Keratinocyte (primary cell): ENCODE data around the gene ISG15. TPM values are rescaled to one million over a fixed set of nuclear protein-coding genes. Genes with fewer than 3 reads are reported as not detected.

Experiments used
- DNase-seq: peaks from one replicate; pipeline ENCODE4 v3.0.0-alpha.2; 2011; ENCODE audit warnings: low read depth, missing footprints, low spot score
- FAIRE-seq: peaks from 2 replicates; lab custom pipeline; 2011; peaks lifted over from hg19 to GRCh38; lab: Jason Lieb, UNC
- H2AFZ ChIP-seq: 2 replicates; pipeline ENCODE4 v1.6.0; 2012; ENCODE audit warnings: low read length, control low read depth, inconsistent platforms; ENCODE audit not compliant: control insufficient read depth
- H3K27ac ChIP-seq: 2 replicates; pipeline ENCODE4 v1.5.1; 2011; ENCODE audit warnings: low read length; ENCODE audit not compliant: control insufficient read depth, insufficient read depth
- H3K27me3 ChIP-seq: 3 replicates; pipeline ENCODE4 v1.6.0; 2011; ENCODE audit warnings: low read length; ENCODE audit not compliant: control insufficient read depth, insufficient read depth; ENCODE audit errors: extremely low read depth
- H3K36me3 ChIP-seq, 2 experiments: 2 replicates in 1 of 2; 3 replicates in 1 of 2; pipeline ENCODE4 v1.5.1; 2011; ENCODE audit warnings: low read length in 2 of 2, mild to moderate bottlenecking in 1 of 2; ENCODE audit not compliant: control insufficient read depth in 2 of 2, insufficient read depth in 2 of 2; ENCODE audit errors: extremely low read depth in 1 of 2
- H3K4me1 ChIP-seq: 3 replicates; pipeline ENCODE4 v1.5.1; 2011; ENCODE audit warnings: low read length; ENCODE audit not compliant: control insufficient read depth, insufficient read depth; ENCODE audit errors: extremely low read depth
- H3K4me2 ChIP-seq: 3 replicates; pipeline ENCODE4 v1.6.0; 2011; ENCODE audit warnings: low read depth, low read length; ENCODE audit not compliant: control insufficient read depth, insufficient read depth; ENCODE audit errors: extremely low read depth
- H3K4me3 ChIP-seq, 3 experiments: fragments of 200-600 bp in 1 of 3; sonication (generic) in 1 of 3; 2 replicates in 2 of 3; 3 replicates in 1 of 3; pipeline ENCODE4 v1.5.1; 2011 to 2016; ENCODE audit warnings: low read length in 3 of 3, mild to moderate bottlenecking in 3 of 3, control low read depth in 2 of 3, inconsistent platforms in 1 of 3, low read depth in 1 of 3, mixed read lengths in 1 of 3, mixed run types in 1 of 3, moderate library complexity in 1 of 3; ENCODE audit not compliant: control insufficient read depth in 2 of 3, insufficient read depth in 2 of 3; ENCODE audit errors: extremely low read depth in 1 of 3
- H3K79me2 ChIP-seq: 2 replicates; pipeline ENCODE4 v1.6.0; 2012; ENCODE audit warnings: low read length; ENCODE audit not compliant: control insufficient read depth, insufficient read depth
- H3K9ac ChIP-seq: 3 replicates; pipeline ENCODE4 v1.6.0; 2011; ENCODE audit warnings: low read length; ENCODE audit not compliant: control insufficient read depth, insufficient read depth; ENCODE audit errors: extremely low read depth
- H3K9me1 ChIP-seq: 3 replicates; pipeline ENCODE4 v1.6.0; 2011; ENCODE audit warnings: low read length; ENCODE audit not compliant: control insufficient read depth, insufficient read depth; ENCODE audit errors: extremely low read depth
- H3K9me3 ChIP-seq: 2 replicates; pipeline ENCODE4 v1.5.1; 2012; ENCODE audit warnings: low read depth, low read length; ENCODE audit not compliant: control insufficient read depth
- H4K20me1 ChIP-seq: 3 replicates; pipeline ENCODE4 v1.6.0; 2011; ENCODE audit warnings: low read length; ENCODE audit not compliant: control insufficient read depth, insufficient read depth; ENCODE audit errors: extremely low read depth
- EZH2 ChIP-seq: IDR thresholded peaks from one replicate; pipeline ENCODE4 v1.6.1; 2012; ENCODE audit warnings: inconsistent platforms, mild to moderate bottlenecking, low read length, moderate library complexity
- dilution Hi-C: fragments of 300-500 bp; cut with MboI; formaldehyde crosslinking; loops from one replicate; pipeline ENCODE4 v1.7.0; 2020; ENCODE audit warnings: low sequenced_read_pairs; ENCODE audit not compliant: extremely low pct_ligation_motif_present
- polyA plus RNA-seq, 5 experiments: library from polyadenylated mRNA; depleted of rRNA in 3 of 5; stranded (reverse) in 3 of 5; stranded (forward) in 1 of 5; unstranded in 1 of 5; fragments of >200 nt; gene quantifications; 1 replicate in 1 of 5; 2 replicates in 3 of 5; 3 replicates in 1 of 5; pipeline versions ENCODE4 v1.2.1 to v1.2.3, GENCODE V29; 2011 to 2012; ENCODE audit warnings: missing spikeins in 2 of 5, low read depth in 1 of 5, low replicate concordance in 1 of 5
- TF ChIP-seq, protein P1 (sequence below), 3 experiments: IDR thresholded peaks in 1 of 3; conservative IDR thresholded peaks in 1 of 3; optimal IDR thresholded peaks in 1 of 3; 2 replicates in 2 of 3; 3 replicates in 1 of 3; pipeline versions ENCODE3 to v1.5.1; 2011; ENCODE audit warnings: low read length in 3 of 3, mild to moderate bottlenecking in 3 of 3, moderate library complexity in 2 of 3, control low read depth in 1 of 3, inconsistent platforms in 1 of 3; ENCODE audit not compliant: insufficient read depth in 2 of 3; ENCODE audit errors: extremely low read depth in 1 of 3

ISG15 gene
- polyA plus RNA-seq, 1 donor (not counting 4 experiments of a cell fraction or from before 2014, with no cell fraction given): 246 TPM

DNA sequence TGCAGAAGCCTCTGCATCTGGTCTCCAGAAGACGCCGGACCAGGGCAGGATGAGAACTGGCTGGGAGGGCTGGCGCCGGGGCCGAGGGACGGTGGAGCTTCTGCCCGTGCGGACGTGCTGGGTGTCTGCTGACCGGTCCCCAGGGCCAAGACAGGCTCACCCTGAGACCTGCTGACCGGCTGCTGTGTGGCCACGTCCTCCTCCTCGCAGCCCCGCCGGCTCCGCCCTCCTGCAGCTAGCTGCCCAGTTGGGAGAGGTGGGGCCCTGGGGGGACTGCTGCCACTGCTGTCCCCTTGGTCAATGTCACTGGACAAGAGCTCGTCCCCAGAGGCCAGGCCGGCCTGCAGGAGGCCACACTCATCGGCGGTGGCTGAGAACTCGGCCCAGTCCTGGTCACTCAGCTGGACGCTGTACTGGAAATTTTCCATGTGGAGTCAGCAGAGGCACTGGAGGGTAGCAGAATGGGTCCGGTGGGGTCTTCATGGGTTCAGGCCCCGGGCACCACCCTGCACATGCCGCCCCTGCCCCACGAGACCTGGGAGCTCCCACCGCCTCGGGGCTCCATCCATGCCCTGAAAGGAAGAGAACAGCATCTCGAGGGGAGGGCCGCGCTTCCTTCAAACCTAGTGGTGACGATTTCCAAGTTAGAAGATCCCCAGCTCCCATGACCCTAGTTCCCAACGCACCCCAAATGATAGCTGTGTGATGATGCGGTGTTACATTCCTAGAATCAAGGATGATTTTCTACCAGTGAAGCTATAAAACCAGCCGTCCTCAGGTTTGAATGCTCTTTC is 32.5 kb upstream of the ISG15 start:
- Histone ChIP-seq H3K9ac (no peak overlapping the region), H3K36me3 (no peaks in the 10 kb centered on the region), H3K4me3 (no peak overlapping the region), H3K9me3 (no peaks in the 10 kb centered on the region), H4K20me1 (no peaks in the 10 kb centered on the region), H3K27ac (no peak overlapping the region), H3K4me2 (no peak overlapping the region), H3K9me1 (no peaks in the 10 kb centered on the region), H3K4me1 (peaks cover 4% of the 10 kb centered on the region), H3K79me2 (no peaks in the 10 kb centered on the region), H3K27me3 (peaks cover 50% of the 10 kb centered on the region), H2AFZ (no peak overlapping the region)
- no peak for TF ChIP-seq EZH2
- no peak for DNase-seq
- dilution Hi-C loops: no loop called here
- FAIRE-seq: no peak

DNA sequence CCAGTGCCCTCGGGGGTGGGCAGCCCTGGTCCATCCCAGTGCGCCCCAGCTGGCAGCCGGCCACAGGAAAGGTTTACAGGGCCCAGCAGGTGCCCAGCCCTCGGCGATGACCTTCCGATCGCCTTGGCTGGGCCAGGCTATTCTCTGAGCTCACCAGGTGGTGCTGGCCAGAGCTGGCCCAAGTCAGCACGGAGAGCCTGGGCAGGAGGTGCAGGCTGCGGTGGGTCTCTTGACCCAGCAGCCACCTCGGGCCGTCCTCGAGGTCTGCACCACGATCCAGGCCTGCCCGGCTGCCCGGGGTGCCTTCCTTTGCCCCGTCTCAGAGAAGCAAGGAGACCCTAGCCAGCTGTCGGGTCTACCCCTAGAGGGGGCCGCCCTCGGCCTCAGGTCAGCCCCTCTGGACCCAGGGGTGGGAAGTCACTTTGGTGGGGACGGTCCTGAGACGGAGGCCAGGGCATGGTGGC is 31.8 kb upstream of the ISG15 start:
- Histone ChIP-seq H3K9ac (no peak overlapping the region), H3K79me2 (no peaks in the 10 kb centered on the region), H2AFZ (no peak overlapping the region), H3K4me1 (no peaks in the 10 kb centered on the region), H4K20me1 (no peaks in the 10 kb centered on the region), H3K4me2 (no peak overlapping the region), H3K36me3 (no peaks in the 10 kb centered on the region), H3K4me3 (no peak overlapping the region), H3K9me3 (no peaks in the 10 kb centered on the region), H3K27me3 (peaks cover 51% of the 10 kb centered on the region), H3K27ac (no peak overlapping the region), H3K9me1 (no peaks in the 10 kb centered on the region)
- DNase-seq: no peak
- no peak for FAIRE-seq
- TF ChIP-seq, protein P1, sequence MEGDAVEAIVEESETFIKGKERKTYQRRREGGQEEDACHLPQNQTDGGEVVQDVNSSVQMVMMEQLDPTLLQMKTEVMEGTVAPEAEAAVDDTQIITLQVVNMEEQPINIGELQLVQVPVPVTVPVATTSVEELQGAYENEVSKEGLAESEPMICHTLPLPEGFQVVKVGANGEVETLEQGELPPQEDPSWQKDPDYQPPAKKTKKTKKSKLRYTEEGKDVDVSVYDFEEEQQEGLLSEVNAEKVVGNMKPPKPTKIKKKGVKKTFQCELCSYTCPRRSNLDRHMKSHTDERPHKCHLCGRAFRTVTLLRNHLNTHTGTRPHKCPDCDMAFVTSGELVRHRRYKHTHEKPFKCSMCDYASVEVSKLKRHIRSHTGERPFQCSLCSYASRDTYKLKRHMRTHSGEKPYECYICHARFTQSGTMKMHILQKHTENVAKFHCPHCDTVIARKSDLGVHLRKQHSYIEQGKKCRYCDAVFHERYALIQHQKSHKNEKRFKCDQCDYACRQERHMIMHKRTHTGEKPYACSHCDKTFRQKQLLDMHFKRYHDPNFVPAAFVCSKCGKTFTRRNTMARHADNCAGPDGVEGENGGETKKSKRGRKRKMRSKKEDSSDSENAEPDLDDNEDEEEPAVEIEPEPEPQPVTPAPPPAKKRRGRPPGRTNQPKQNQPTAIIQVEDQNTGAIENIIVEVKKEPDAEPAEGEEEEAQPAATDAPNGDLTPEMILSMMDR (optimal IDR thresholded peaks at IDR 0.05 in 1 of 3, IDR thresholded peaks at IDR 0.05 in 1 of 3, conservative IDR thresholded peaks at IDR 0.05 in 1 of 3; ENCODE audit: extremely low read depth in 1 of 3, insufficient read depth in 2 of 3, low read length in 3 of 3): no peak
- TF ChIP-seq EZH2: no peak
- dilution Hi-C loops: no loop called here
